Liver (tissue), 9 donors: ENCODE results near the gene BCKDK. TPM values are rescaled to one million over a fixed set of nuclear protein-coding genes. Genes with fewer than 3 reads are reported as not detected.

Source experiments
- DNase-seq: peaks from one replicate; pipeline ENCODE4 v3.0.0-alpha.2; 2017; ENCODE audit warnings: low spot score
- H3K27ac ChIP-seq, 2 donors: one replicate each; pipeline ENCODE4 v1.7.0; 2013; ENCODE audit warnings: inconsistent platforms in 2 of 2, low read length in 2 of 2, control low read depth in 1 of 2, low read depth in 1 of 2, mild to moderate bottlenecking in 1 of 2
- H3K27me3 ChIP-seq, 4 donors: one replicate each; pipeline versions ENCODE4 v1.6.1 to v1.7.0; 2013; ENCODE audit warnings: low read length in 3 of 4, inconsistent platforms in 1 of 4, mild to moderate bottlenecking in 1 of 4, moderate library complexity in 1 of 4; ENCODE audit not compliant: control insufficient read depth in 4 of 4, insufficient read depth in 4 of 4
- H3K36me3 ChIP-seq, 4 donors: one replicate each; pipeline versions ENCODE4 v1.6.1 to v1.7.0; 2013; ENCODE audit warnings: low read length in 3 of 4, mild to moderate bottlenecking in 3 of 4, low read depth in 1 of 4, moderate library complexity in 1 of 4; ENCODE audit not compliant: control insufficient read depth in 4 of 4, insufficient read depth in 3 of 4
- H3K4me1 ChIP-seq, 4 donors: one replicate each; pipeline versions ENCODE4 v1.6.1 to v1.7.0; 2013; ENCODE audit warnings: low read length in 3 of 4, mild to moderate bottlenecking in 3 of 4, moderate library complexity in 1 of 4; ENCODE audit not compliant: control insufficient read depth in 4 of 4, insufficient read depth in 4 of 4
- H3K4me3 ChIP-seq, 3 donors: one replicate each; pipeline versions ENCODE4 v1.6.1 to v1.7.0; 2013; ENCODE audit warnings: low read length in 3 of 3, control low read depth in 1 of 3, low read depth in 1 of 3, mild to moderate bottlenecking in 1 of 3
- H3K9ac ChIP-seq, 2 donors: one replicate each; pipeline ENCODE4 v1.7.0; 2013; ENCODE audit warnings: low read length in 2 of 2, mild to moderate bottlenecking in 2 of 2, moderate library complexity in 2 of 2, control low read depth in 1 of 2, low read depth in 1 of 2
- H3K9me3 ChIP-seq, 4 donors: one replicate each; pipeline versions ENCODE4 v1.6.1 to v1.7.0; 2013; ENCODE audit warnings: low read length in 3 of 4; ENCODE audit not compliant: control insufficient read depth in 4 of 4
- ATF3 ChIP-seq: IDR thresholded peaks from 2 replicates; pipeline ENCODE4 v1.6.1; 2016; ENCODE audit warnings: antibody characterized with exemption
- CTCF ChIP-seq: fragments of 150-350 bp; IDR thresholded peaks from 2 replicates; pipeline ENCODE4 v1.5.1; 2017; ENCODE audit warnings: improper control_type of control experiment, low read depth, low read length; ENCODE audit not compliant: missing input control
- EGR1 ChIP-seq, 2 donors: IDR thresholded peaks; 2 replicates each; pipeline ENCODE4 v1.6.1; 2016 to 2018; ENCODE audit warnings: antibody characterized with exemption in 2 of 2, low read depth in 2 of 2
- FOXA1 ChIP-seq: IDR thresholded peaks from 2 replicates; pipeline ENCODE4 v1.6.1; 2016; ENCODE audit warnings: antibody characterized with exemption
- FOXA2 ChIP-seq: IDR thresholded peaks from 2 replicates; pipeline ENCODE4 v1.6.1; 2016; ENCODE audit warnings: antibody characterized with exemption
- GABPA ChIP-seq, 2 donors: IDR thresholded peaks in 1 of 2; conservative IDR thresholded peaks in 1 of 2; 2 replicates each; pipeline ENCODE4 v1.6.1; 2016; ENCODE audit warnings: antibody characterized with exemption in 2 of 2, mild to moderate bottlenecking in 1 of 2, moderate library complexity in 1 of 2
- HNF4A ChIP-seq, 2 donors: conservative IDR thresholded peaks; 2 replicates each; pipeline ENCODE4 v1.6.1; 2016; ENCODE audit warnings: antibody characterized with exemption in 2 of 2, mild to moderate bottlenecking in 2 of 2
- HNF4G ChIP-seq: IDR thresholded peaks from 2 replicates; pipeline ENCODE4 v1.6.1; 2016; ENCODE audit warnings: antibody characterized with exemption
- JUND ChIP-seq, 2 donors: IDR thresholded peaks; 2 replicates each; pipeline ENCODE4 v1.6.1; 2016; ENCODE audit warnings: antibody characterized with exemption in 2 of 2
- MAX ChIP-seq: IDR thresholded peaks from 2 replicates; pipeline ENCODE4 v1.6.1; 2016; ENCODE audit warnings: antibody characterized with exemption
- NR2F2 ChIP-seq: IDR thresholded peaks from 2 replicates; pipeline ENCODE4 v1.6.1; 2016; ENCODE audit warnings: antibody characterized with exemption
- RAD21 ChIP-seq, 2 donors: IDR thresholded peaks; 2 replicates each; pipeline ENCODE4 v1.6.1; 2016; ENCODE audit warnings: antibody characterized with exemption in 2 of 2, mild to moderate bottlenecking in 2 of 2
- RXRA ChIP-seq, 2 donors: IDR thresholded peaks; 2 replicates each; pipeline ENCODE4 v1.6.1; 2017 to 2018; ENCODE audit warnings: antibody characterized with exemption in 2 of 2, mild to moderate bottlenecking in 1 of 2
- SP1 ChIP-seq: IDR thresholded peaks from 2 replicates; pipeline ENCODE4 v1.6.1; 2018; ENCODE audit warnings: antibody characterized with exemption, mild to moderate bottlenecking
- TAF1 ChIP-seq: conservative IDR thresholded peaks from 2 replicates; pipeline ENCODE4 v1.6.1; 2016; ENCODE audit warnings: antibody characterized with exemption, mild to moderate bottlenecking
- YY1 ChIP-seq: IDR thresholded peaks from 2 replicates; pipeline ENCODE4 v1.6.1; 2016; ENCODE audit warnings: antibody characterized with exemption, mild to moderate bottlenecking
- WGBS: extraction: QIAGEN DNeasy Blood & Tissue Kit; methylation state at CpG from one replicate; pipeline ENCODE4 v1.1.7; 2013; 5-methylcytosine and 5-hydroxymethylcytosine counted together
- polyA plus RNA-seq, 2 donors: library from polyadenylated mRNA; stranded (reverse) in 1 of 2; unstranded in 1 of 2; fragments of 200-250 nt in 1 of 2; fragments of >200 nt in 1 of 2; fragmentation: Nextera tagmentation in 1 of 2; extraction: Ambion mirVana in 1 of 2; gene quantifications; one replicate each; pipeline versions ENCODE4 v1.2.1 to v1.2.3, GENCODE V29; 2013 to 2015
- total RNA-seq, 2 donors: library from RNA; depleted of rRNA; stranded (reverse); fragments of >200 nt; gene quantifications; one replicate each; pipeline ENCODE4 v1.2.3, GENCODE V29; 2014
- TF ChIP-seq, protein P1 (sequence below): IDR thresholded peaks from 2 replicates; pipeline ENCODE4 v1.6.1; 2016; ENCODE audit warnings: antibody characterized with exemption
- TF ChIP-seq, protein P2 (sequence below): IDR thresholded peaks from 2 replicates; pipeline ENCODE4 v1.6.1; 2016; ENCODE audit warnings: antibody characterized with exemption, mild to moderate bottlenecking
- donor health status: healthy.
- donor health status: healthy.
- donor health status: healthy.
- donor health status: healthy.
- donor health status: healthy.

Gene BCKDK
- total and polyA plus RNA-seq, 4 donors = 10.0 to 41.6 (median 34.9) TPM

DNA sequence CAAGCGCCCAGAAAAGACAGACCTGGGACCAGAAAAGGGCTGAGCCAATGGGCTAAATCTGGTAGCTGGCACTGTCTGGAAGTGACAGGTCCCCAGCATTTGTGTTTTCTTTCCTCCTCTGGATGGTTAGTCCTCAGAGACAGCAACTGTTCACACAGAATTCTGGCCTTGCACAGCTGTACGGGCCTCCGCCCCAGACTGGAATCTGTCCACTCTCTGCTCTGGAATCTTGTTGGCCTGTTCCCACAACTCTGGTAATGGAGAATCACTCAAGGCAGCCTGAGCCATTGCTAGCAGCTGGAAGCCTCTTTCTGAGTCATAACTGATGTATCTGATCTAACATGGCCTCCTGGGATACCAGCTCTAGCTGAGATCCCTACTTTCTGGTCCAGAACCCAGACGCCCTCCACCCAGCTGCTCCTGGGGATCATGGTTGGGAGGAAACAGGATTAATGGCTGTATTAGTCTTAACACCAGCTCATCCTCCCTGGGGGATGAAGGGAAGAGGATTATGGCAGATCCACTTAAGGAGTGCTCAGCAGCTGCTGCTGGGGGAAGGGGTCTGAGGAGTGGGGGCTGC lies 43.2 kb upstream of the BCKDK start:
- Histone ChIP-seq H3K4me1 (no peaks in the 10 kb centered on the region), H3K27me3 (no peaks in the 10 kb centered on the region), H3K9ac (no peak overlapping the region), H3K4me3 (no peak overlapping the region), H3K36me3 (peaks cover 0 to 14% (median 7%) of the 10 kb centered on the region in 4 donors), H3K27ac (no peak overlapping the region), H3K9me3 (no peaks in the 10 kb centered on the region)
- TF ChIP-seq CTCF = no peak
- TF ChIP-seq, protein P1, sequence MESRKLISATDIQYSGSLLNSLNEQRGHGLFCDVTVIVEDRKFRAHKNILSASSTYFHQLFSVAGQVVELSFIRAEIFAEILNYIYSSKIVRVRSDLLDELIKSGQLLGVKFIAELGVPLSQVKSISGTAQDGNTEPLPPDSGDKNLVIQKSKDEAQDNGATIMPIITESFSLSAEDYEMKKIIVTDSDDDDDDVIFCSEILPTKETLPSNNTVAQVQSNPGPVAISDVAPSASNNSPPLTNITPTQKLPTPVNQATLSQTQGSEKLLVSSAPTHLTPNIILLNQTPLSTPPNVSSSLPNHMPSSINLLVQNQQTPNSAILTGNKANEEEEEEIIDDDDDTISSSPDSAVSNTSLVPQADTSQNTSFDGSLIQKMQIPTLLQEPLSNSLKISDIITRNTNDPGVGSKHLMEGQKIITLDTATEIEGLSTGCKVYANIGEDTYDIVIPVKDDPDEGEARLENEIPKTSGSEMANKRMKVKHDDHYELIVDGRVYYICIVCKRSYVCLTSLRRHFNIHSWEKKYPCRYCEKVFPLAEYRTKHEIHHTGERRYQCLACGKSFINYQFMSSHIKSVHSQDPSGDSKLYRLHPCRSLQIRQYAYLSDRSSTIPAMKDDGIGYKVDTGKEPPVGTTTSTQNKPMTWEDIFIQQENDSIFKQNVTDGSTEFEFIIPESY = no peak
- TF ChIP-seq, protein P2, sequence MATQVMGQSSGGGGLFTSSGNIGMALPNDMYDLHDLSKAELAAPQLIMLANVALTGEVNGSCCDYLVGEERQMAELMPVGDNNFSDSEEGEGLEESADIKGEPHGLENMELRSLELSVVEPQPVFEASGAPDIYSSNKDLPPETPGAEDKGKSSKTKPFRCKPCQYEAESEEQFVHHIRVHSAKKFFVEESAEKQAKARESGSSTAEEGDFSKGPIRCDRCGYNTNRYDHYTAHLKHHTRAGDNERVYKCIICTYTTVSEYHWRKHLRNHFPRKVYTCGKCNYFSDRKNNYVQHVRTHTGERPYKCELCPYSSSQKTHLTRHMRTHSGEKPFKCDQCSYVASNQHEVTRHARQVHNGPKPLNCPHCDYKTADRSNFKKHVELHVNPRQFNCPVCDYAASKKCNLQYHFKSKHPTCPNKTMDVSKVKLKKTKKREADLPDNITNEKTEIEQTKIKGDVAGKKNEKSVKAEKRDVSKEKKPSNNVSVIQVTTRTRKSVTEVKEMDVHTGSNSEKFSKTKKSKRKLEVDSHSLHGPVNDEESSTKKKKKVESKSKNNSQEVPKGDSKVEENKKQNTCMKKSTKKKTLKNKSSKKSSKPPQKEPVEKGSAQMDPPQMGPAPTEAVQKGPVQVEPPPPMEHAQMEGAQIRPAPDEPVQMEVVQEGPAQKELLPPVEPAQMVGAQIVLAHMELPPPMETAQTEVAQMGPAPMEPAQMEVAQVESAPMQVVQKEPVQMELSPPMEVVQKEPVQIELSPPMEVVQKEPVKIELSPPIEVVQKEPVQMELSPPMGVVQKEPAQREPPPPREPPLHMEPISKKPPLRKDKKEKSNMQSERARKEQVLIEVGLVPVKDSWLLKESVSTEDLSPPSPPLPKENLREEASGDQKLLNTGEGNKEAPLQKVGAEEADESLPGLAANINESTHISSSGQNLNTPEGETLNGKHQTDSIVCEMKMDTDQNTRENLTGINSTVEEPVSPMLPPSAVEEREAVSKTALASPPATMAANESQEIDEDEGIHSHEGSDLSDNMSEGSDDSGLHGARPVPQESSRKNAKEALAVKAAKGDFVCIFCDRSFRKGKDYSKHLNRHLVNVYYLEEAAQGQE = no peak
- no peak for TF ChIP-seq RAD21 (IDR thresholded peaks at IDR 0.05)
- TF ChIP-seq FOXA1 = no peak
- TF ChIP-seq ATF3 = no peak
- TF ChIP-seq MAX = no peak
- no peak for TF ChIP-seq EGR1 (IDR thresholded peaks at IDR 0.05; ENCODE audit: low read depth in 2 of 2)
- no peak for TF ChIP-seq FOXA2
- TF ChIP-seq SP1 = no peak
- TF ChIP-seq GABPA (IDR thresholded peaks at IDR 0.05 in 1 of 2, conservative IDR thresholded peaks at IDR 0.05 in 1 of 2) = no peak
- TF ChIP-seq JUND (IDR thresholded peaks at IDR 0.05) = no peak
- no peak for TF ChIP-seq TAF1
- no peak for TF ChIP-seq HNF4A (conservative IDR thresholded peaks at IDR 0.05)
- 89% methylated on average over 4 of the region's 4 CpGs for WGBS
- DNase-seq = no peak

DNA sequence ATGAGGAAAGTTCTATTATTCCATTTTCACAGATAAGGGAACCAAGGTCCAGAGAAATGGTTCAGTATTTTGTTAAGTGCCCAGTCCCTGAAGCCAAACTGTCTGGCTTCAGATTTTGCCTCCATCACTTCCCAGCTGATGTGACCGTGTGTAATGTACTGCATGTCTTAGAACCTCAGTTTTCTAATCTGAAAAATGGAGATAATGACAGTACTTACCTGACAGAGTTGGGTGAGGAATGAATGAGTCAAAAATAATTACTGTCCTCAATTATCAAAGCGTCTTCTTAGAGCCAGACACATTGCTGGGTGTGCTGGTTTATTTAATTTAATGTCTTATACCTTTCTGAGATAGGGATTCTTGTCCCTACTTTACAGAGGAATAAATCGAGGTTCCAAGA lies 40.8 kb upstream of the BCKDK start:
- H3K4me1 ChIP-seq = peaks cover 0 to 8% (median 5%) of the 10 kb centered on the region in 4 donors
- peaks cover 0 to 8% (median 3%) of the 10 kb centered on the region in 4 donors for H3K36me3 ChIP-seq
- WGBS = 93% methylated on average over 3 of the region's 3 CpGs
- H3K9ac ChIP-seq = no peak overlapping the region
- H3K9me3 ChIP-seq = no peaks in the 10 kb centered on the region
- DNase-seq = no peak
- H3K4me3 ChIP-seq = no peak overlapping the region
- H3K27ac ChIP-seq = no peak overlapping the region
- H3K27me3 ChIP-seq = no peaks in the 10 kb centered on the region
- TF ChIP-seq CTCF (no peak), MAX (no peak), NR2F2 (no peak), TAF1 (no peak), HNF4A (conservative IDR thresholded peaks at IDR 0.05) (no peak), ATF3 (no peak), RXRA (IDR thresholded peaks at IDR 0.05) (no peak), FOXA2 (no peak), EGR1 (IDR thresholded peaks at IDR 0.05; ENCODE audit: low read depth in 2 of 2) (no peak), RAD21 (IDR thresholded peaks at IDR 0.05) (no peak), YY1 (no peak), FOXA1 (no peak), JUND (IDR thresholded peaks at IDR 0.05) (no peak), HNF4G (no peak)
- TF ChIP-seq, protein P1 = no peak
